Endothelial cell of umbilical vein (primary cell): ENCODE measurements around the gene FAHD1. TPM values are rescaled to one million over a fixed set of nuclear protein-coding genes. Genes with fewer than 3 reads are reported as not detected.
"Not testable (repeated sequence)": the region's sequence is repeated elsewhere in the genome, so short reads cannot be mapped to it uniquely, and the experiment has no call there.

Experiments used
- BruUV-seq: library from RNA; stranded (reverse); fragments of 400-500 nt; replicated peaks from 2 replicates; lab custom pipeline; 2021; lab: Mats Ljungman, UMichigan
- CTCF ChIA-PET: fragments of 300-600, 350-600 bp; sonication (Branson Sonifier 250); formaldehyde crosslinking; loops from one replicate; lab custom pipeline; 2021; ENCODE audit warnings: antibody characterized with exemption, inconsistent platforms; lab: Charles Lee
- POLR2A ChIA-PET: fragments of 300-600, 350-600 bp; sonication (Branson Sonifier 250); formaldehyde crosslinking; loops from one replicate; lab custom pipeline; 2021; ENCODE audit warnings: antibody characterized with exemption, inconsistent platforms; lab: Charles Lee
- DNase-seq: peaks from one replicate; pipeline ENCODE4 v3.0.0-alpha.2; 2011; ENCODE audit warnings: low read depth, low spot score
- FAIRE-seq: peaks from 2 replicates; lab custom pipeline; 2011; peaks lifted over from hg19 to GRCh38; lab: Jason Lieb, UNC
- H2AFZ ChIP-seq: 2 replicates; pipeline ENCODE4 v1.6.0; 2012; ENCODE audit warnings: low read depth, low read length, control low read depth, inconsistent platforms
- H3K27ac ChIP-seq: 2 replicates; pipeline ENCODE4 v1.5.1; 2011; ENCODE audit warnings: low read depth, mild to moderate bottlenecking, control low read depth, low read length, moderate library complexity; ENCODE audit not compliant: insufficient read depth
- H3K27me3 ChIP-seq, 2 experiments: 2 replicates each; pipeline versions ENCODE4 v1.6.0 to v1.6.1; 2011; ENCODE audit warnings: low read length in 2 of 2, mixed read lengths in 1 of 2; ENCODE audit not compliant: control insufficient read depth in 2 of 2, insufficient read depth in 2 of 2
- H3K36me3 ChIP-seq, 2 experiments: 2 replicates in 1 of 2; 3 replicates in 1 of 2; pipeline ENCODE4 v1.5.1; 2011; ENCODE audit warnings: low read length in 2 of 2, mild to moderate bottlenecking in 1 of 2, moderate library complexity in 1 of 2; ENCODE audit not compliant: control insufficient read depth in 2 of 2, insufficient read depth in 2 of 2; ENCODE audit errors: extremely low read depth in 1 of 2
- H3K4me1 ChIP-seq: 3 replicates; pipeline ENCODE4 v1.5.1; 2011; ENCODE audit warnings: mild to moderate bottlenecking, low read length; ENCODE audit not compliant: control insufficient read depth, insufficient read depth; ENCODE audit errors: extremely low read depth
- H3K4me2 ChIP-seq: 2 replicates; pipeline ENCODE4 v1.6.1; 2011; ENCODE audit warnings: low read length, control low read depth, mixed read lengths; ENCODE audit not compliant: insufficient read depth
- H3K4me3 ChIP-seq, 3 experiments: fragments of 200-600 bp in 1 of 3; sonication (generic), shearing (Covaris generic) in 1 of 3; replicated peaks in 1 of 3; 2 replicates each; pipeline ENCODE4 v1.5.1; 2011 to 2016; ENCODE audit warnings: control low read depth in 3 of 3, low read length in 3 of 3, mild to moderate bottlenecking in 2 of 3, inconsistent platforms in 1 of 3, low read depth in 1 of 3, moderate library complexity in 1 of 3; ENCODE audit not compliant: insufficient read depth in 1 of 3
- H3K79me2 ChIP-seq: 2 replicates; pipeline ENCODE4 v1.6.0; 2012; ENCODE audit warnings: low read length, inconsistent platforms; ENCODE audit not compliant: control insufficient read depth, insufficient read depth
- H3K9ac ChIP-seq: replicated peaks from 2 replicates; pipeline ENCODE3; 2011; ENCODE audit warnings: low read length, control low read depth; ENCODE audit not compliant: insufficient read depth; ENCODE audit errors: extremely low read depth
- H3K9me1 ChIP-seq: replicated peaks from 3 replicates; pipeline ENCODE4 v1.6.0; 2011; ENCODE audit warnings: mild to moderate bottlenecking, low read length; ENCODE audit not compliant: control insufficient read depth, insufficient read depth; ENCODE audit errors: extremely low read depth
- H3K9me3 ChIP-seq: replicated peaks from 2 replicates; pipeline ENCODE4 v1.5.1; 2012; ENCODE audit warnings: low read length, inconsistent platforms; ENCODE audit not compliant: control insufficient read depth, insufficient read depth
- H4K20me1 ChIP-seq: replicated peaks from 2 replicates; pipeline ENCODE3; 2011; ENCODE audit warnings: mild to moderate bottlenecking, low read length; ENCODE audit not compliant: control insufficient read depth, insufficient read depth; ENCODE audit errors: extremely low read depth
- CTCF ChIP-seq, 2 donors: IDR thresholded peaks; 1 replicate in 1 of 2; 2 replicates in 1 of 2; pipeline ENCODE4 v1.5.1; 2011; ENCODE audit warnings: low read length in 2 of 2, mild to moderate bottlenecking in 2 of 2, moderate library complexity in 2 of 2, control low read depth in 1 of 2, inconsistent platforms in 1 of 2, low read depth in 1 of 2; ENCODE audit not compliant: insufficient read depth in 1 of 2; ENCODE audit errors: extremely low read depth in 1 of 2
- EZH2 ChIP-seq: IDR thresholded peaks from 2 replicates; pipeline ENCODE4 v1.6.1; 2012; ENCODE audit warnings: borderline replicate concordance, low read depth, mild to moderate bottlenecking, moderate library complexity, low read length, inconsistent platforms; ENCODE audit not compliant: severe bottlenecking
- FOS ChIP-seq: IDR thresholded peaks from 2 replicates; pipeline ENCODE4 v1.6.1; 2011; ENCODE audit warnings: mild to moderate bottlenecking, low read length, moderate library complexity, borderline replicate concordance; ENCODE audit not compliant: insufficient read depth
- GATA2 ChIP-seq: IDR thresholded peaks from 2 replicates; pipeline ENCODE4 v1.7.0; 2011; ENCODE audit warnings: low read depth, mild to moderate bottlenecking, moderate library complexity, mixed read lengths, low read length; ENCODE audit not compliant: insufficient read length, insufficient read depth
- JUN ChIP-seq: IDR thresholded peaks from 2 replicates; pipeline ENCODE4 v1.6.1; 2011; ENCODE audit warnings: borderline replicate concordance, low read depth; ENCODE audit not compliant: insufficient read length, insufficient read depth
- POLR2A ChIP-seq: IDR thresholded peaks from 2 replicates; pipeline ENCODE4 v1.6.1; 2012; ENCODE audit warnings: low read depth, mild to moderate bottlenecking, control low read depth, low read length
- POLR2AphosphoS5 ChIP-seq: IDR thresholded peaks from 2 replicates; pipeline ENCODE4 v1.6.1; 2012; ENCODE audit warnings: low read depth, mild to moderate bottlenecking, control low read depth, low read length, moderate library complexity; ENCODE audit not compliant: insufficient read depth
- dilution Hi-C: fragments of 300-500 bp; cut with MboI; formaldehyde crosslinking; loops from one replicate; pipeline ENCODE4 v1.15.0; 2019; ENCODE audit warnings: low sequenced_read_pairs; ENCODE audit not compliant: extremely low pct_ligation_motif_present
- intact Hi-C: fragments of 100-400 bp; cut with micrococcal nuclease; formaldehyde crosslinking; loops from one replicate; pipeline ENCODE4 v1.10.0; 2022
- polyA plus RNA-seq, 4 experiments: library from polyadenylated mRNA; depleted of rRNA in 3 of 4; stranded (reverse) in 3 of 4; unstranded in 1 of 4; fragments of >200 nt; gene quantifications; 2 replicates each; pipeline versions ENCODE4 v1.2.1 to v1.2.3, GENCODE V29; 2011 to 2012; ENCODE audit warnings: missing spikeins in 1 of 4
- total RNA-seq: library from RNA; stranded (reverse); gene quantifications from 2 replicates; pipeline ENCODE4 v1.2.3, GENCODE V29; 2021

FAHD1 gene
- total and polyA plus RNA-seq, 2 donors (not counting 3 experiments of a cell fraction or from before 2014, with no cell fraction given), result 44.8 to 69.2 TPM

- Histone ChIP-seq H3K36me3 (no peaks in the 10 kb centered on the region), H3K27ac (no peak within 1 kb of the TSS), H3K9me1 (no peaks in the 10 kb centered on the region), H3K27me3 (peaks cover 0 to 8% of the 10 kb centered on the region in 2 experiments), H2AFZ (peak within 1 kb of the TSS; percentile 79), H3K4me1 (peaks cover 2% of the 10 kb centered on the region), H3K79me2 (no peaks in the 10 kb centered on the region), H3K4me3 (peak within 1 kb of the TSS in 2 of 3 experiments; percentile 13 to 23), H3K4me2 (peak within 1 kb of the TSS; percentile 36), H3K9ac (no peak within 1 kb of the TSS), H3K9me3 (no peaks in the 10 kb centered on the region), H4K20me1 (no peaks in the 10 kb centered on the region)
- dilution Hi-C loops, result no loop called here
- TF ChIP-seq POLR2AphosphoS5, result no peak
- TF ChIP-seq JUN, result no peak
- no peak for TF ChIP-seq POLR2A
- intact Hi-C loops, result loop anchor here (5.0 kb wide), 1 partner anchor 35 kb away; no protein-coding TSS in a partner anchor
- DNase-seq (peak; percentile 16), FAIRE-seq (peak; percentile 4)
- CTCF ChIA-PET, result no interaction called here
- POLR2A ChIA-PET, result no interaction called here
- no TSS peak for BruUV-seq
Observed at GRCh38 chr16:1871974-1872635, 45.1 kb downstream of the FAHD1 start, which contains the start of gene MEIOB. MEIOB (minus strand) TSS chr16:1872164; CDS start chr16:1868175, 3,989 bp downstream.

DNA sequence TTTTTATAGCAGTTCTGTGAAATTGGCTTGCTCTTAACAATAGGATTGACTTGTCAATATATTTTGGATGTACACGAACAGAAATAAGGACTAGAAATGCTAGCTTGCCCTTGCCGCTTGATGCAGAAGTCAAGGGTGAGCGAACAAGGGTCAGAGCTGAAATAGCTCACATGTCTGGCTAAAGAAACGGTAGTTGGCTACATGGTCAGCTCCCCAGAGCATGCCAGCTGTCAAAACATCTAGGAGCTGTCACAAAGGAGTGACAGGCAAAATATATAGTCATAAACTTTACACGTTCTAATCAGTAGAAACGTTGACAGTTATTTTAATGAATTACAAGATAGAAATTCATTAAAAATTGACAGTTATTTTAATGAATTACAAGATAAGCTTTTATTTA is 47.8 kb downstream of the FAHD1 start:
- POLR2A ChIA-PET, result no interaction called here
- intact Hi-C loops, result loop anchor here (5.0 kb wide), 1 partner anchor 38 kb away; no protein-coding TSS in a partner anchor
- CTCF ChIA-PET, result interaction anchor here (0.8 to 1.1 kb wide), 3 partner anchors 9 to 11 kb away, joined by 3 to 4 read pairs (median 3); no protein-coding TSS in a partner anchor
- Histone ChIP-seq H3K36me3 (no peaks in the 10 kb centered on the region), H3K27ac (no peak overlapping the region), H3K79me2 (no peaks in the 10 kb centered on the region), H3K4me2 (no peak overlapping the region), H3K9me3 (no peaks in the 10 kb centered on the region), H2AFZ (no peak overlapping the region), H4K20me1 (no peaks in the 10 kb centered on the region), H3K4me3 (no peak overlapping the region), H3K4me1 (peaks cover 2% of the 10 kb centered on the region), H3K9ac (no peak overlapping the region), H3K27me3 (peaks cover 5 to 15% of the 10 kb centered on the region in 2 experiments), H3K9me1 (no peaks in the 10 kb centered on the region)
- no peak for FAIRE-seq
- no peak for DNase-seq
- dilution Hi-C loops, result no loop called here
- BruUV-seq, result no TSS peak
- TF ChIP-seq GATA2 (no peak), CTCF (IDR thresholded peaks at IDR 0.05; ENCODE audit: extremely low read depth in 1 of 2, insufficient read depth in 1 of 2, low read depth in 1 of 2, low read length in 2 of 2) (no peak), EZH2 (no peak), FOS (no peak), JUN (no peak)

DNA sequence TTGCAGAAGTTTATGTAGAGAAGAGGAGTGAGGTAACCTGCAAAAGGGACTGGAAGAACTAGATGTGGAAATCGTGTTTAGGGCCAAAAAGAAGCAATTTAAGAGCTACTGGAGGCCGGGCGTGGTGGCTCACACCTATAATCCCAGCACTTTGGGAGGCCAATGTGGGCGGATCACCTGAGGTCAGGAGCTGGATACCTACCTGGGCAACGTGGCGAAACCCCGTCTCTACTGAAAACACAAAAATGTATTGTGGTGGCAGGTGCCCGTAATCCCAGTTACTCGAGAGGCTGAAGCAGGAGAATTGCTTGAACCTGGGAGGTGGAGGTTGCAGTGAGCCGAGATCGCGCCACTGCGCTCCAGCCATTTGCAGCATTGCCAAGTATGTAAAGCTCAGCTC is 49.1 kb downstream of the FAHD1 start:
- POLR2A ChIA-PET, FAIRE-seq: not testable (repeated sequence)
- CTCF ChIA-PET, result interaction anchor here (0.9 to 1.4 kb wide), 2 partner anchors 9 to 38 kb away, joined by 3 to 4 read pairs; no protein-coding TSS in a partner anchor

More for the DNA sequence above, 49.1 kb downstream of the FAHD1 start:
- intact Hi-C loops, H3K9me1 ChIP-seq, H3K79me2 ChIP-seq, DNase-seq, H3K9me3 ChIP-seq, H3K27ac ChIP-seq, H3K4me1 ChIP-seq, BruUV-seq, H3K9ac ChIP-seq, H3K36me3 ChIP-seq, H4K20me1 ChIP-seq, H3K4me2 ChIP-seq, H3K4me3 ChIP-seq, H2AFZ ChIP-seq, dilution Hi-C loops: not testable (repeated sequence)
- peaks cover 5 to 15% of the 10 kb centered on the region in 2 experiments for H3K27me3 ChIP-seq
